ENCODE data around the gene YPEL1. TPM values are rescaled to one million over a fixed set of nuclear protein-coding genes. Genes with fewer than 3 reads are reported as not detected.

YPEL1 gene
- total RNA-seq, 1 experiment from 2014 or later = 3.1 TPM

- intact Hi-C loops (cut with micrococcal nuclease) = no loop called here
- CTCF ChIA-PET = no interaction called here
- no peak overlapping the region for H3K27ac ChIP-seq (ENCODE audit: low read depth, low read length)
- H3K9me2 ChIP-seq (ENCODE audit: insufficient read depth) = no peaks in the 10 kb centered on the region
- H3K36me3 ChIP-seq (ENCODE audit: control insufficient read depth in 1 of 2, insufficient read depth in 2 of 2, low read length in 2 of 2) = no peaks in the 10 kb centered on the region
- TF ChIP-seq CTCF (IDR thresholded peaks at IDR 0.05 in 2 of 3, conservative IDR thresholded peaks at IDR 0.05 in 1 of 3; ENCODE audit: borderline replicate concordance in 1 of 3, insufficient read depth in 1 of 3, low read depth in 2 of 3, low read length in 2 of 3) (no peak), JUND (IDR thresholded peaks at IDR 0.05) (no peak), YY1 (IDR thresholded peaks at IDR 0.05; ENCODE audit: extremely low read depth, insufficient replicate concordance, low read depth, low read length) (no peak), SP1 (IDR thresholded peaks at IDR 0.05; ENCODE audit: low read depth) (no peak), RAD21 (IDR thresholded peaks at IDR 0.05; ENCODE audit: low read depth) (no peak), ZFX (IDR thresholded peaks at IDR 0.05) (no peak), ZNF274 (IDR thresholded peaks at IDR 0.05; ENCODE audit: low read depth, low read length) (no peak), POLR2AphosphoS5 (IDR thresholded peaks at IDR 0.05; ENCODE audit: low read depth, low read length) (no peak), SRF (IDR thresholded peaks at IDR 0.05; ENCODE audit: low read depth) (no peak), SIN3A (IDR thresholded peaks at IDR 0.05; ENCODE audit: low read depth) (no peak), CEBPB (IDR thresholded peaks at IDR 0.05; ENCODE audit: low read depth) (no peak), EZH2phosphoT487 (IDR thresholded peaks at IDR 0.05; ENCODE audit: borderline replicate concordance) (no peak), TCF7L2 (IDR thresholded peaks at IDR 0.05; ENCODE audit: borderline replicate concordance, extremely low read depth, insufficient read depth, insufficient read length) (no peak)
- TF ChIP-seq, protein P1, sequence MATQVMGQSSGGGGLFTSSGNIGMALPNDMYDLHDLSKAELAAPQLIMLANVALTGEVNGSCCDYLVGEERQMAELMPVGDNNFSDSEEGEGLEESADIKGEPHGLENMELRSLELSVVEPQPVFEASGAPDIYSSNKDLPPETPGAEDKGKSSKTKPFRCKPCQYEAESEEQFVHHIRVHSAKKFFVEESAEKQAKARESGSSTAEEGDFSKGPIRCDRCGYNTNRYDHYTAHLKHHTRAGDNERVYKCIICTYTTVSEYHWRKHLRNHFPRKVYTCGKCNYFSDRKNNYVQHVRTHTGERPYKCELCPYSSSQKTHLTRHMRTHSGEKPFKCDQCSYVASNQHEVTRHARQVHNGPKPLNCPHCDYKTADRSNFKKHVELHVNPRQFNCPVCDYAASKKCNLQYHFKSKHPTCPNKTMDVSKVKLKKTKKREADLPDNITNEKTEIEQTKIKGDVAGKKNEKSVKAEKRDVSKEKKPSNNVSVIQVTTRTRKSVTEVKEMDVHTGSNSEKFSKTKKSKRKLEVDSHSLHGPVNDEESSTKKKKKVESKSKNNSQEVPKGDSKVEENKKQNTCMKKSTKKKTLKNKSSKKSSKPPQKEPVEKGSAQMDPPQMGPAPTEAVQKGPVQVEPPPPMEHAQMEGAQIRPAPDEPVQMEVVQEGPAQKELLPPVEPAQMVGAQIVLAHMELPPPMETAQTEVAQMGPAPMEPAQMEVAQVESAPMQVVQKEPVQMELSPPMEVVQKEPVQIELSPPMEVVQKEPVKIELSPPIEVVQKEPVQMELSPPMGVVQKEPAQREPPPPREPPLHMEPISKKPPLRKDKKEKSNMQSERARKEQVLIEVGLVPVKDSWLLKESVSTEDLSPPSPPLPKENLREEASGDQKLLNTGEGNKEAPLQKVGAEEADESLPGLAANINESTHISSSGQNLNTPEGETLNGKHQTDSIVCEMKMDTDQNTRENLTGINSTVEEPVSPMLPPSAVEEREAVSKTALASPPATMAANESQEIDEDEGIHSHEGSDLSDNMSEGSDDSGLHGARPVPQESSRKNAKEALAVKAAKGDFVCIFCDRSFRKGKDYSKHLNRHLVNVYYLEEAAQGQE (IDR thresholded peaks at IDR 0.05; ENCODE audit: low read depth) = no peak
- TF ChIP-seq, protein P2, sequence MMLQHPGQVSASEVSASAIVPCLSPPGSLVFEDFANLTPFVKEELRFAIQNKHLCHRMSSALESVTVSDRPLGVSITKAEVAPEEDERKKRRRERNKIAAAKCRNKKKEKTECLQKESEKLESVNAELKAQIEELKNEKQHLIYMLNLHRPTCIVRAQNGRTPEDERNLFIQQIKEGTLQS (IDR thresholded peaks at IDR 0.05) = no peak
- TF ChIP-seq, protein P3, sequence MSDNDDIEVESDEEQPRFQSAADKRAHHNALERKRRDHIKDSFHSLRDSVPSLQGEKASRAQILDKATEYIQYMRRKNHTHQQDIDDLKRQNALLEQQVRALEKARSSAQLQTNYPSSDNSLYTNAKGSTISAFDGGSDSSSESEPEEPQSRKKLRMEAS (IDR thresholded peaks at IDR 0.05) = no peak
- no peaks in the 10 kb centered on the region for H3K79me2 ChIP-seq (ENCODE audit: insufficient read depth, low read length)
- H3K9me3 ChIP-seq (ENCODE audit: control insufficient read depth in 1 of 2, insufficient read depth in 1 of 2, low read depth in 1 of 2, low read length in 2 of 2) = no peaks in the 10 kb centered on the region
- no peak overlapping the region for H3K4me2 ChIP-seq (ENCODE audit: low read length)
- H3K9ac ChIP-seq (ENCODE audit: low read length) = no peak overlapping the region
- H3K27me3 ChIP-seq (ENCODE audit: insufficient read depth, low read length) = no peaks in the 10 kb centered on the region
- RAD21 ChIA-PET (ENCODE audit: low non-redundant PET in 1 of 2, low total read pairs in 2 of 2, uncharacterized antibody in 2 of 2, unreplicated experiment in 2 of 2) = no interaction called here
- POLR2A ChIA-PET = no interaction called here
- no peak overlapping the region for H2AFZ ChIP-seq (ENCODE audit: low read depth, low read length, poor library complexity, severe bottlenecking)
- DNase-seq (ENCODE audit: low read depth, low spot score) (no peak), ATAC-seq (no peak)
- H4K20me1 ChIP-seq (ENCODE audit: insufficient read depth) = no peaks in the 10 kb centered on the region
- H3K4me3 ChIP-seq (replicated peaks in 1 of 2; ENCODE audit: low read depth in 1 of 2, low read length in 2 of 2) = no peak overlapping the region
- H3K4me1 ChIP-seq (ENCODE audit: control insufficient read depth in 1 of 2, insufficient read depth in 2 of 2, low read length in 2 of 2) = peaks cover 0 to 7% of the 10 kb centered on the region in 2 experiments; a peak in 1 of 4 replicates
- BruUV-seq (replicated peaks) = no TSS peak
Observed at GRCh38 chr22:21710156-21710555, 25.4 kb downstream of the YPEL1 start.
